ENCODE measurements around the gene LRTM1.

LRTM1 gene

GRCh38 chr3:54939557-54940300 is 11.9 kb upstream of the LRTM1 start:
- DNase-seq, result no peak

- no peak for DNase-seq
Measured at GRCh38 chr3:54936561-54936960, 8.7 kb upstream of the LRTM1 start.

DNA sequence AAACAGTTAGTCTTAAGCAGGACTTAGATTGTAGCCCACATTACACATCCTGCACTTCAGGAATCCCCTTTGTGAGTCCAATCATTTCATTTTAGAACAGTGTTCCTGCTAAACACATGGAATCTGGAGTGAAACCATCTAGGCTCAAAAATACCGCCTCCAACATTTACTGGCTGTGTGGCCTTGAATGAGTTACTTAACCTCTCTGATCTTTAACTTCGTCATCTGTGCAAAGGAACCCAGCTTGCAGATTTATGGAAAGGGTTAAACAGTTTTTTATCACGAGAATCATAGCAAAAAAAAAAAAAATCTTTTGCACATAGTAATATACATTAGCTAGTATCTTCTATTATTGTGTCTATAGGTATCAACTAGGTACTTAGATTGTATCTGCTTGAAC is 8.0 kb upstream of the LRTM1 start:
- no peak for DNase-seq

DNA sequence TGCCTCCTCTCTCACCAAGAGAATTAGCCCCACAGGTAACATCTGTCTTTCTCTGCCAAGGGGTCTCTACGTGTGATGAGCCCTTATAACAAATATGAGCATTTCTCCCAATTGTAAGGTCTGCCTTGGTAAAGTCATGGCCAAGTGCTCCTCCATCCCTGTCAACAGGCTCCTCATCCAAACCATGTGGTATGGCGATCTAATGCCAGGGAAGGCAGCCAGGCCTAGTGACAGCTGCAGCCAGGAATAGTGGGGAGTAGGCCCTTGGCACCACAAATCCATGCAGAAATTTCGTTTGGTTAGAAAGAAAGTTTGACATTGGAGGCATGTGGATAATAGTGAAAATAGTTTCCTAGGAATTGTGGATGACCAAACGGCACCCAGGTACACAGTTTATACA is 4.7 kb upstream of the LRTM1 start:
- no peak for DNase-seq

GRCh38 chr3:54931182-54931581 is 3.3 kb upstream of the LRTM1 start:
- no peak for DNase-seq

- DNase-seq, result no peak
Measured at GRCh38 chr3:54918516-54918915, 9.3 kb downstream of the LRTM1 start.

DNA sequence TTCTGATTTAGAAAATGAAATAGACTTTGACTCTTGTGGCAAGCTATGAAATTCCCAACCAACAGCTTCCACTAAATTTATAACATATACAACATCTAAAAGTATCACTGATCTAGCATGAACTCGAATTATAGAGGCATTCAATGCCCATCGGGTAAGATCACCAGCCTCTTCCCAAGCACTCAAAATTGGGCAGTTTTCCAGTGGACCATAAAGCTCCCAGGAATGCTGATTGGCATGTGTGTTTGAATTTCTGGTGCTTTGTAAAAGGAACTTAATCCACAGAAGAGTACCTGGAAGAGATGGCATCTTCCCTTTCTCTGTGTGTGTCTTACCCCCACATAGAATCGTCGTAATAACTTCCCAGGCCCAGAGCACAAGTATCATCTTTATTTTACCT is 10.0 kb downstream of the LRTM1 start:
- no peak for DNase-seq

GRCh38 chr3:54917174-54917573 is 10.7 kb downstream of the LRTM1 start:
- no peak for DNase-seq

GRCh38 chr3:54916732-54917131 is 11.1 kb downstream of the LRTM1 start:
- no peak for DNase-seq

GRCh38 chr3:54915976-54916375 is 11.9 kb downstream of the LRTM1 start:
- DNase-seq, result no peak

GRCh38 chr3:54915181-54915580 is 12.7 kb downstream of the LRTM1 start:
- no peak for DNase-seq

DNA sequence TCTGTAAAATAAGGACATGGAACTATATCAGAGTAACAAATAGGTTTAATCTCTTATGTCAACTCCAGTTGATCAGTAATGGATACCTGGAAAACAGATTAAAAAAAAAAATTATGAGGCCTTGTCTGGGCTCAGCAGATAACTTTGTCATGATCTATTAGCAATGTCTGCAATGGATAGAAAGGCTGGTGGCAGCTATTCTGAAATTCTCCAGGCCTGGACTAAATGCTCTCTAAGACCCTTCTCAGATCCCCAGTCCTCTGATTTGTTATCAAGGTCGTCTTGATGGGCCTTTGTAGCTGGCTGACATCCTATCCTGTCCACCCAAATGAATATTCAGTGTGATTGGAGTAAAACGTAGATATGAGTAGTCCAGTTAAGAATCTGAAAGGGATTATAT is 13.7 kb downstream of the LRTM1 start:
- no peak for DNase-seq

GRCh38 chr3:54909191-54909590 is 18.7 kb downstream of the LRTM1 start:
- no peak for DNase-seq

DNA sequence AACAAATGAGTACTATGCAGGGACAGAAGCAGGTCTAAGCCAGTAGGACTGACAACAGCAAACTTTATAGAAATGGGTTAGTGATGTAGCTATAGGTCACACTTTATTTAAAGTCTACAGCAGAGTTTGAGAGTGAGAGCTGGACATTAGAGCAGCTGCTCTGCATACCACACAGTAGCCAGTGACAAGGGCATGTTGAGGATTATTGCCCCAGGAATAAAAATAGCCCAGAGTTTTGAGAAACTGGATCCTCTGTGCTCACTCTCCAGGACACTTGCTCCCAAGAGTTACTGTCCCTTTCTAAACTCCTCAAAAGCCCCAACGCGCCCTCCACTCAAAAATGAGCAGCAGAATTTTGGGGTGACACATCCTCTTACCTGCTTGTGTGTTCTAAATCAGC is 21.1 kb downstream of the LRTM1 start:
- DNase-seq, result no peak

GRCh38 chr3:54905920-54906319 is 21.9 kb downstream of the LRTM1 start:
- DNase-seq, result no peak

- no peak for DNase-seq
Measured at GRCh38 chr3:54905261-54905888, 22.5 kb downstream of the LRTM1 start.

DNA sequence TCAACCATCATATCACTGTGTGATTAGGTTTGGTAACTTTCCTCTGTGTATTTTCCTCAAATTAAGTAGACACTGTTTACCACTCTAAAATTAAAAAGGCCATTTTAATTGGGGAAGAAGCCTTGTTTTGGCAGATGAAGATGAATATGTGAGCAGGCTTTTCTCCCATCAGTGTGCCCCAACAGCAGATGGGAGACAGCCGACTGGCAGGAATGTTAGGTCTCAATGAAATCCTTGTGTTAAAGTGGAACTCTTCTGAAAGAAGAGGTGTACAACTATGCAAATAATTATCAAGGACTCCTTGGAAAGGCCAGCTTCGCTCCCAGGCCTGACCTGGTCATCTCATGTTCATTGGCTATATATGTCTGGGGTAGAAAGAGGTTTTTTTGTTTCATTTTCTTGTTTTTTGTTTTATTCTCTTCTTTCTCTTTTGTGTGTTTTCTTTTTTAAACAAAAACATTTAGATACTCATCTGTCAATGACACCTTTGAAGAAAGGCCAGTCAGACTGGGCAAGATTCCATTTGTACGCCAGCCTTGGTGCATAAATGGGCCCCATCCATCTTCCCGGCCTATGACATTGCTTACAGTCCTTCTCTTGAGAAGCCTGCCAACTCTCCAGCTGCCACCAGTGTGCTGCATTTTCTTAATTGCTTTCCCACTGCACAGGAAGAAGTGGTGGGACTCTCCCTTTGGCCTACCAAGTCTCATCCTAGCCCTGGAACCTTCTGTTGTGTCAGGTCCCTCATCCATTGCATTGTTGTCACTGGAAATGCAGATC is 25.8 kb downstream of the LRTM1 start:
- no peak for DNase-seq

- DNase-seq, result no peak
Measured at GRCh38 chr3:54900838-54901591, 26.8 kb downstream of the LRTM1 start.

GRCh38 chr3:54899273-54899672 is 28.6 kb downstream of the LRTM1 start:
- DNase-seq, result no peak

- no peak for DNase-seq
Measured at GRCh38 chr3:54897028-54897711, 30.7 kb downstream of the LRTM1 start.

DNA sequence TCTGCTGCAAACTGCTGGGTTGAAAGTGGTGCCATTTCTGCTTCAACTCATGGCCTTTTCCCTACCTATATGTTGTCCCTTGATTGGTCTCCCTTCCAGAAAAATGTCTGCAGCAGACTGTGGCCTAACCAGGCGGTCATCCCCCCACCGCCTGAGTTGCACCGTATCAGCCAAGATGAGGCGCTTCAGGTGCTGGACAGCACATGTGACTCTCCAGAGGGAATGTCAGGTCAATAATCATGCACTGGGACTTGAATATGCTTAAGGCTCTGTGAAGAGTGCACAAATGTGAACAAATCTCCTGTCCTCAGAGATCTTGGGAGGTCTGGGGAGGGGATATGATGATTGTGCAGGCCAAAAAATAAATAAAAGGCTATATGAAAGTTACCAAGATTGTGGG is 32.2 kb downstream of the LRTM1 start:
- DNase-seq, result no peak

- no peak for DNase-seq
Measured at GRCh38 chr3:54892168-54892567, 35.7 kb downstream of the LRTM1 start.

- peak in 1 of 2 experiments; percentile 35 for DNase-seq
Measured at GRCh38 chr3:54891540-54891897, 36.3 kb downstream of the LRTM1 start.
